Activated CD8-positive, alpha-beta T cell treated with anti-CD3 and anti-CD28 coated beads for 36 hours (primary cell): Measurements from ENCODE around the gene EPHB3. TPM values are rescaled to one million over a fixed set of nuclear protein-coding genes. Genes with fewer than 3 reads are reported as not detected.
"Not testable (repeated sequence)": the region's sequence is repeated elsewhere in the genome, so short reads cannot be mapped to it uniquely, and the experiment has no call there.

Experiments used
- ATAC-seq: fragments of 200-7000 bp; cut with Tn5 transposase; one replicate; pipeline ENCODE4 v1.10.0; 2021; ENCODE audit warnings: mild to moderate bottlenecking, moderate library complexity
- CTCF ChIA-PET: fragments of 350-600 bp; sonication (Branson Sonifier 250); formaldehyde crosslinking; loops from one replicate; lab custom pipeline; 2021; ENCODE audit warnings: antibody characterized with exemption; lab: Charles Lee
- POLR2A ChIA-PET: fragments of 350-600 bp; sonication (Branson Sonifier 250); formaldehyde crosslinking; loops from one replicate; lab custom pipeline; 2021; ENCODE audit warnings: antibody characterized with exemption; lab: Charles Lee
- DNase-seq: peaks from one replicate; pipeline ENCODE4 v3.0.0-alpha.2; 2020
- H3K27ac Mint-ChIP-seq: one replicate; pipeline ENCODE4 v1.8.0; 2021; ENCODE audit warnings: mild to moderate bottlenecking, mixed read lengths
- H3K27me3 Mint-ChIP-seq: one replicate; pipeline ENCODE4 v1.8.0; 2021; ENCODE audit warnings: mixed read lengths
- H3K36me3 Mint-ChIP-seq: one replicate; pipeline ENCODE4 v1.8.0; 2021; ENCODE audit warnings: low read depth, mixed read lengths
- H3K4me1 Mint-ChIP-seq: one replicate; pipeline ENCODE4 v1.8.0; 2021; ENCODE audit warnings: low read depth, mixed read lengths
- H3K4me3 Mint-ChIP-seq: one replicate; pipeline ENCODE4 v1.8.0; 2021; ENCODE audit warnings: mild to moderate bottlenecking, moderate library complexity, mixed read lengths
- H3K9me3 Mint-ChIP-seq: one replicate; pipeline ENCODE4 v1.8.0; 2021; ENCODE audit warnings: mixed read lengths
- CTCF ChIP-seq: fragments of 200-600 bp; IDR thresholded peaks from one replicate; pipeline ENCODE4 v1.8.0; 2022; ENCODE audit warnings: antibody characterized with exemption, mild to moderate bottlenecking
- intact Hi-C: fragments of 100-400 bp; cut with micrococcal nuclease; formaldehyde crosslinking; loops from one replicate; pipeline ENCODE4 v1.10.0; 2022
- total RNA-seq, 2 experiments: library from RNA; stranded (reverse); gene quantifications; one replicate each; pipeline ENCODE4 v1.2.3, GENCODE V29; 2021

EPHB3 gene
- total RNA-seq, 2 experiments from 2014 or later = 0.07 TPM; not detected in 1

DNA sequence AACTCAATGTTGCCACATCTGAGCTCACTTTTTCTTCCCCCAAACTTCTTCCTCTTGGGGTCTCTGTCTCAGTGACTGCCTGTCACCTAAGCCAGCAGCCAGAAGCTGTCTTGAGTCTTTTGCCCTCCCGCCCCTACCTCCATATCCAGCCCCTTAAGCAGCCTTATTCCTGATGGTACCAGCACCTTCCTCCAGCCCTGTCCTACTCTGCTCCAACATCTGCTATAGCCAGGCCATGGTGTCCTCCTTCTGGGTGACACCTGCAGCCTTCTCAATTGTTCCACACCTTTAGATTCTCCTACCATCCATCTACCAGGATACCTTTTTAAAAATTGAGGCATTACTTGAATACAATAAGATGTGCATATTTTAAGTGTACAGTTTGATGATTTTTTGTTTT lies 53.8 kb downstream of the EPHB3 start:
- POLR2A ChIA-PET = no interaction called here
- TF ChIP-seq CTCF = no peak

GRCh38 chr3:184616436-184616835 lies 54.9 kb downstream of the EPHB3 start:
- no peak for DNase-seq
- Mint-ChIP-seq H3K4me1 (peaks cover 16% of the 10 kb centered on the region), H3K4me3 (no peak overlapping the region), H3K36me3 (no peaks in the 10 kb centered on the region), H3K27ac (no peak overlapping the region), H3K27me3 (peaks cover 1% of the 10 kb centered on the region), H3K9me3 (no peaks in the 10 kb centered on the region)
- no peak for ATAC-seq
- ChIA-PET CTCF (no interaction called here), POLR2A (no interaction called here)
- intact Hi-C loops = no loop called here
- TF ChIP-seq CTCF = no peak

More for the DNA sequence above, 53.8 kb downstream of the EPHB3 start:
- Mint-ChIP-seq H3K4me1 (peaks cover 20% of the 10 kb centered on the region), H3K27ac (no peak overlapping the region), H3K9me3 (no peaks in the 10 kb centered on the region), H3K27me3 (peaks cover 3% of the 10 kb centered on the region), H3K36me3 (no peaks in the 10 kb centered on the region), H3K4me3 (no peak overlapping the region)
- CTCF ChIA-PET = no interaction called here
- no peak for DNase-seq
- no peak for ATAC-seq
- intact Hi-C loops = no loop called here

- ATAC-seq, POLR2A ChIA-PET, H3K4me3 Mint-ChIP-seq, CTCF ChIA-PET, H3K27me3 Mint-ChIP-seq, intact Hi-C loops, H3K36me3 Mint-ChIP-seq, H3K9me3 Mint-ChIP-seq, H3K27ac Mint-ChIP-seq, DNase-seq: not testable (repeated sequence)
- peaks cover 16% of the 10 kb centered on the region for H3K4me1 Mint-ChIP-seq
Observed at GRCh38 chr3:184617306-184617705, 55.7 kb downstream of the EPHB3 start.

- ATAC-seq (no peak), DNase-seq (no peak)
- intact Hi-C loops = no loop called here
- no peak for TF ChIP-seq CTCF
- Mint-ChIP-seq H3K4me3 (no peak overlapping the region), H3K27ac (no peak overlapping the region), H3K36me3 (no peaks in the 10 kb centered on the region), H3K9me3 (no peaks in the 10 kb centered on the region), H3K4me1 (peaks cover 16% of the 10 kb centered on the region), H3K27me3 (peaks cover 1% of the 10 kb centered on the region)
- ChIA-PET CTCF (no interaction called here), POLR2A (no interaction called here)
Observed at GRCh38 chr3:184618811-184619210, 57.2 kb downstream of the EPHB3 start.

- DNase-seq (peak; percentile 45), ATAC-seq (peak; percentile 47)
- Mint-ChIP-seq H3K9me3 (no peaks in the 10 kb centered on the region), H3K27ac (no peak overlapping the region), H3K4me3 (no peak overlapping the region), H3K36me3 (no peaks in the 10 kb centered on the region), H3K27me3 (peaks cover 1% of the 10 kb centered on the region), H3K4me1 (peaks cover 16% of the 10 kb centered on the region)
- POLR2A ChIA-PET = no interaction called here
- no peak for TF ChIP-seq CTCF
- CTCF ChIA-PET = no interaction called here
- intact Hi-C loops = no loop called here
Observed at GRCh38 chr3:184619369-184619768, 57.8 kb downstream of the EPHB3 start.
